GM18517 (cell line): ENCODE measurements around the gene SLX4IP.

Experiments
- ATAC-seq: cut with Tn5 transposase; IDR thresholded peaks from one replicate; pipeline ENCODE4 v1.9.1; 2021; ENCODE audit warnings: mild to moderate bottlenecking, moderate library complexity; ENCODE audit not compliant: unreplicated experiment

SLX4IP gene

GRCh38 chr20:10625641-10626040, 190.5 kb downstream of the SLX4IP start:
- no peak for ATAC-seq

GRCh38 chr20:10626896-10627295, 191.8 kb downstream of the SLX4IP start:
- no peak for ATAC-seq

GRCh38 chr20:10629946-10630650, 195.0 kb downstream of the SLX4IP start:
- ATAC-seq = no peak

DNA sequence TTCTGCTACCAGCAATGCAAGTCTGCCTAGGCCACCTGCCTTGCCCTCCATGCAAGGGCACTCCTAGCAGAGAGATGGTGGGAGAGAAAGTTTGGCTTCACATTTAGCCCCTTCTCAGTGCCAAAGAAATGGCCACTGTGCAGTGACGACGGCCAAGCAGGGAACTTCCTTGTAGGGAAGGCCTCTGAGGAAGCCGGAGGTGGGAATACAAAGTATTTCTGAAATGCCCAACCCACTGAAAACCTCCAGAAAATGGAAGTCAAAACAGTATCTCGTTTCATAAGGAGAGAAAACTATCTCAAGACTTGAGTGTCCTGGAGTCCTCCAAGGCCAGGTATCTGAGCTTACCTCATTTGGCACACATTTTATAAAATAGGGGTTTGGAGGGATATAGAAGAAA, 196.0 kb downstream of the SLX4IP start:
- no peak for ATAC-seq

DNA sequence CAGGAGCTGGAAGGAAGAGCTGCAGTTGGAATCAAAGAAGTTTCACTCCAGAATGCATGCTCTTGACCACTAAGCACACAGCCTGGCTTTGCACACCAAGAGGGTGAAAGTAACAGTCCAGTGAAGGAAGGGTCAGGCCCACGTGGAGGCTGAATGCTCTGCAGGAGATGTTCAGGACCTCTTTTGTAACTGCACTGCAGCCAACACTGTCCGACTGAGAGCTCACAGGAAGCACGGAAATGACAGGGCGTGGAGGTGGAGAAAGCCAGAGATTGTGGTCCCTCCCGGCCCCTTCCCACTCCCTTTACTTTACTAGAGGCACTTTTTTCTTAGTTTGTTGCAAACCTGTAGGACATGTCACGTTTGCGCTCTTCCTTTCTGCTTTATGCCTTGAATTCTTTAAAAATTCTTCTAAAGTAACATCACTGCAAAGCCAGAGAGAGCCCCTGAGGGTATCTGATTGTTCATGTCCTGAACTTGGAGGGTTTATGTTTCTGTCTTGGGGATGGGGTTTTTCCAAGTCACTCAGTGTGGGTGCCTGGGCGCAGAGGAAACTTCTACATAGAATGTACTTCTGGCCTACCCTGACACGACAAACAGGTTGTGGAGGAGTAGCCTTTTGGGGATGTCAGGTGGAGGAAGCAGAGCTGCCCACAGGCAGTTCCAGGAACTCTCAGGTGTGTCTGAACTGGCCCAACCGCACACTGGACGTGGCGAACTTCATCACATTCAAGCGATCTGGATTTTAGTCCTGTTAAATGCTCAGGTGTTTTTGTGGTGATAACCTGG, 197.8 kb downstream of the SLX4IP start:
- ATAC-seq = no peak

DNA sequence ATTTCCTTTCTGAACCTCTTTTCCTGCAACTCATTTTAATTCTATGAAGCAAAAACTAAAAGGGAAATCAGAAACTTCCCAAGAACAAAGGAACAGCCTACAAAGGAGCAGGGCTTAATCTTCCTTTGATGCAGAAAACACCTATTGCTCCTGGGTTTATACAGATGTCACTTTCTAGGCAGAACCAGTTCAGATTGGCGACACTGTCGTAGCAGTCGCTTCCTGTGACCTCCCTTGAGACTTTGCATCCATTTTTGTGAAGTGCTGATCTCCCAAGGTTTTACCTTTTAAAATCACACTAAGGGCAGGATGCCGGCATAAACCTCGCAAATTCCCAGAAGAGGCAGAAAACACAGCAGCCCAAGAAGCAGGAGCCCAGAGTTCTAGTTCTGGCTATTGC, 198.6 kb downstream of the SLX4IP start:
- no peak for ATAC-seq

GRCh38 chr20:10634211-10634610, 199.1 kb downstream of the SLX4IP start:
- ATAC-seq = no peak

- ATAC-seq = no peak
Measured at GRCh38 chr20:10634683-10635411, 199.7 kb downstream of the SLX4IP start.

GRCh38 chr20:10635476-10636208, 200.5 kb downstream of the SLX4IP start:
- no peak for ATAC-seq

- no peak for ATAC-seq
Measured at GRCh38 chr20:10636326-10636818, 201.3 kb downstream of the SLX4IP start.

- no peak for ATAC-seq
Measured at GRCh38 chr20:10637031-10637559, 202.0 kb downstream of the SLX4IP start.

GRCh38 chr20:10637563-10637962, 202.5 kb downstream of the SLX4IP start:
- ATAC-seq = no peak

- ATAC-seq = no peak
Measured at GRCh38 chr20:10639077-10639736, 204.1 kb downstream of the SLX4IP start.

DNA sequence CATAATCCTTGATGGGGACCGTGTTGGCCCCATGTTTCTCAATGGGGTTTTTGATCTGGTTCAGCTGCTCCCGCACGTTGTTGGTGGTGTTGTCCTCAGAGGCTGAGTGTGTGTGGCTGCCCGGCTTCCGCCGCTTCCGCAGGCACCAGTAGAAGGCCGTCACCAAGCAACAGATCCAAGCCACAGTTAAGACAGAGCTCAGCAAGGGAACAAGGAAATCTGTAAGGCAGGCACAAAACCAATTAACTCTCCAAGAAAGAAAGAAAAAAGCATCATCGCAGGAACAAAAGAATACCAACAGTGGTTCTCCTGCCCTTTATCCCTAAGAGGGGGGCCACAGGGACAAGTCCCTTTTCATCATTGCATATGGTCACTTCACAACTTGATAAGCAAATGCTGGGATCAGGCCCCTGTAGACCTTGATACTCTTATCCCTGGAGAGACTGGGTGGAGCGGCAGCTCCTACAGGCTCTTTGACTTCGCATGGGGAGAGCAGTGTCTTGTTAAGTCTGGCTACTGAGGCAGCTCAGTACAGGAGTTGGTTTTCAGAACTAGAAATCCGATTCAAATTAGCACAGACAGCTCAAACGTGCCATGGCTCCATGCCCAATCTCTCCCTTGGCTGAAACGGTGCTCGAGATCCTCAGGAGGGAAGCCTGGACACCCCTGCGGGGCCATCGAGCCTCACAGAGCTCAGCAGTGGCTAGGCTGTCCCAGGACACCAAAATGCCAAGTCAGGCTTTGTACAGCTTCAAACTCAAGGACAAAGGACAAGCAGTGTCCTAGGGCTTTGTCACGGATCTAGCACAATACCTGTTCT, 204.8 kb downstream of the SLX4IP start:
- ATAC-seq = no peak

DNA sequence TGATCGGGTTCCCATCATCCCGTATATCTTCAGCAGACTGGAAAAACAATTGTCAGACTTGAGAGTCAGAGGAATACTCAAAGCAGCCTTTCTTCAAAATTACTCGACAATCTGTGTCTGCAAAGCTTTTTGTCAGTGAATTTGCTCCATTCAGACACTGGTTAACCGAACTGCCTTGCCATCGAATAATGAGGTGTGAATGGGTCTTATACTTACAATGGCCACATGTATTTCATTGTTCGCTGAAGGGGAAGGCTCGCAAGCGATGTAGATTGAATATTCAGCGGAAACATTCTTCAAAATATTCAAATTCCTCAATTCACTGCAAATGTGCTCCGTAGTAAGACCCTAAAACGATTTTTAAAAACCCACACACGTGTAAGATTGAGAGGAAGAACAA, 205.8 kb downstream of the SLX4IP start:
- ATAC-seq = no peak

DNA sequence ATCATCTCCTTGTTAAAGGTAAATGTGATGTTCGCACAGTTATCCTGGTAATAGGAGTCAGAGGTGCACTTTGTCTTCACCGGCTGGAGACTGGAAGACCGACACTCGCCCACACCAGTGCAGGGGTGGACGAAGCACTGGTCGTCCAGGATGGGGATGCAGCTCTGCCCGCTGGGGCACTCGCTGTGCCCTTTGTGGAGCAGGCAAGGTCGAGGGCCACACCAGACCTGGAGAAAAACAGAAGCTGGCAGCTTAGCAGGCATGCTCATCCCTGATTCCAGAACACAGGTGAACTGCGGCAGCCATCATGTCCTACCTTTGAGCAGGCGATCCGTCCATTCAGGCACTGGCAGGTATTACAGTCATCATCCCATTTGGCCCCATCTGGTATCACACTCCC, 206.4 kb downstream of the SLX4IP start:
- no peak for ATAC-seq

- no peak for ATAC-seq
Measured at GRCh38 chr20:10641893-10642292, 206.8 kb downstream of the SLX4IP start.

- no peak for ATAC-seq
Measured at GRCh38 chr20:10642856-10643559, 207.9 kb downstream of the SLX4IP start.

- ATAC-seq = no peak
Measured at GRCh38 chr20:10643560-10643873, 208.4 kb downstream of the SLX4IP start.
